HG02678 (cell line): ENCODE measurements around the gene TPRX2.
"Not testable (repeated sequence)": the region's sequence is repeated elsewhere in the genome, so short reads cannot be mapped to it uniquely, and the experiment has no call there.

ENCODE experiments used
- ATAC-seq: cut with Tn5 transposase; IDR thresholded peaks from one replicate; pipeline ENCODE4 v1.9.1; 2021; ENCODE audit warnings: mild to moderate bottlenecking, moderate library complexity; ENCODE audit not compliant: unreplicated experiment

Gene TPRX2

GRCh38 chr19:47858646-47859285 is at the start of gene TPRX2:
TSS of gene TPRX2 (plus strand) at chr19:47859235. CDS start at chr19:47859247, 12 bp downstream.
- not testable (repeated sequence) for ATAC-seq

- ATAC-seq: no peak
Measured at GRCh38 chr19:47813304-47813994, 45.6 kb upstream of the TPRX2 start.

- no peak for ATAC-seq
Measured at GRCh38 chr19:47813995-47814328, 45.1 kb upstream of the TPRX2 start.

GRCh38 chr19:47816270-47816669 is 42.8 kb upstream of the TPRX2 start:
- not testable (repeated sequence) for ATAC-seq

- not testable (repeated sequence) for ATAC-seq
Measured at GRCh38 chr19:47818221-47818620, 40.8 kb upstream of the TPRX2 start.

GRCh38 chr19:47819858-47820257 is 39.2 kb upstream of the TPRX2 start:
- ATAC-seq: no peak

- ATAC-seq: no peak
Measured at GRCh38 chr19:47820410-47820809, 38.6 kb upstream of the TPRX2 start.

- no peak for ATAC-seq
Measured at GRCh38 chr19:47821460-47822020, 37.5 kb upstream of the TPRX2 start, which contains the start of gene CRX. TSS of gene CRX (plus strand) at chr19:47821937. CDS start at chr19:47834444, 12,507 bp downstream.

GRCh38 chr19:47824396-47824795 is 34.6 kb upstream of the TPRX2 start:
- ATAC-seq: no peak

- ATAC-seq: no peak
Measured at GRCh38 chr19:47826800-47827199, 32.2 kb upstream of the TPRX2 start.

GRCh38 chr19:47832723-47833122 is 26.3 kb upstream of the TPRX2 start:
- no peak for ATAC-seq

- ATAC-seq: no peak
Measured at GRCh38 chr19:47836038-47836437, 23.0 kb upstream of the TPRX2 start.

- ATAC-seq: no peak
Measured at GRCh38 chr19:47839411-47839810, 19.6 kb upstream of the TPRX2 start.

- no peak for ATAC-seq
Measured at GRCh38 chr19:47839913-47840312, 19.1 kb upstream of the TPRX2 start.

GRCh38 chr19:47842941-47843340 is 16.1 kb upstream of the TPRX2 start:
- no peak for ATAC-seq

GRCh38 chr19:47848425-47848822 is 10.6 kb upstream of the TPRX2 start:
- ATAC-seq: no peak

GRCh38 chr19:47848823-47849473 is 10.1 kb upstream of the TPRX2 start:
- ATAC-seq: no peak

GRCh38 chr19:47853003-47853402 is 6.0 kb upstream of the TPRX2 start:
- ATAC-seq: no peak

GRCh38 chr19:47854459-47854858 is 4.6 kb upstream of the TPRX2 start:
- ATAC-seq: no peak

GRCh38 chr19:47858231-47858630 is 804 bp upstream of the TPRX2 start:
- not testable (repeated sequence) for ATAC-seq

- ATAC-seq: not testable (repeated sequence)
Measured at GRCh38 chr19:47859838-47860237, 803 bp downstream of the TPRX2 start.
